Fibroblast of pulmonary artery (primary cell): ENCODE measurements around the gene TADA3.

Experiments used
- DNase-seq: peaks from one replicate; pipeline ENCODE4 v3.0.0-alpha.2; 2010; ENCODE audit warnings: low read depth
- H3K4me3 ChIP-seq: replicated peaks from 2 replicates; pipeline ENCODE4 v1.5.1; 2011; ENCODE audit warnings: low read depth, mild to moderate bottlenecking, control low read depth, low read length, moderate library complexity
- CTCF ChIP-seq: IDR thresholded peaks from 2 replicates; pipeline ENCODE4 v1.5.1; 2011; ENCODE audit warnings: mild to moderate bottlenecking, control low read depth, low read length, inconsistent platforms; ENCODE audit errors: missing control alignments

The TADA3 gene, protein sequence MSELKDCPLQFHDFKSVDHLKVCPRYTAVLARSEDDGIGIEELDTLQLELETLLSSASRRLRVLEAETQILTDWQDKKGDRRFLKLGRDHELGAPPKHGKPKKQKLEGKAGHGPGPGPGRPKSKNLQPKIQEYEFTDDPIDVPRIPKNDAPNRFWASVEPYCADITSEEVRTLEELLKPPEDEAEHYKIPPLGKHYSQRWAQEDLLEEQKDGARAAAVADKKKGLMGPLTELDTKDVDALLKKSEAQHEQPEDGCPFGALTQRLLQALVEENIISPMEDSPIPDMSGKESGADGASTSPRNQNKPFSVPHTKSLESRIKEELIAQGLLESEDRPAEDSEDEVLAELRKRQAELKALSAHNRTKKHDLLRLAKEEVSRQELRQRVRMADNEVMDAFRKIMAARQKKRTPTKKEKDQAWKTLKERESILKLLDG

GRCh38 chr3:9792405-9793160 lies at the start of gene TADA3, which contains the start of gene ARPC4:
TADA3 (minus strand) TSS chr3:9792473; CDS start chr3:9791466, 1,007 bp downstream.
ARPC4 (plus strand) TSS chr3:9793082; CDS start chr3:9793122, 40 bp downstream.
- H3K4me3 ChIP-seq = peak within 1 kb of the TSS; percentile 99
- DNase-seq = peak; percentile 97
- no peak for TF ChIP-seq CTCF

DNA sequence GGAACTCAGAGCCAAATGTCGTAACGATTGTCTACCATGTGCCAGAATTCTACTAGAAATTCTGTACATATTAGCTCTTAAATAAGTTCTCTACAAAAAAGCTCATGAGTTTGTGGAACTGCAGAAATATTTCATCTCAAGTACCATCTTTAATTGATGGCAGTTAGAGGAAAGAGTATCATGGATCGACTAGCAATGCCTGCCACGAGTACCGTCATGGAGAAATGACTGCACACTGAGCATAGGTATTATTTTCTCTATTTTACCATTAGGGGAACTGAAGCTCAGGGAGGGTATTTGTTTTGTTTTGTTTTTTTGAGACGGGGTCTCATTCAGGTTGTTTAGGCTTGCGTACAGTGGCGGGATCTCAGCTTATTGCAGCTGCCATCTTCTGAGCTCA lies 48.7 kb upstream of the TADA3 start:
- H3K4me3 ChIP-seq = no peak overlapping the region
- no peak for DNase-seq
- no peak for TF ChIP-seq CTCF

DNA sequence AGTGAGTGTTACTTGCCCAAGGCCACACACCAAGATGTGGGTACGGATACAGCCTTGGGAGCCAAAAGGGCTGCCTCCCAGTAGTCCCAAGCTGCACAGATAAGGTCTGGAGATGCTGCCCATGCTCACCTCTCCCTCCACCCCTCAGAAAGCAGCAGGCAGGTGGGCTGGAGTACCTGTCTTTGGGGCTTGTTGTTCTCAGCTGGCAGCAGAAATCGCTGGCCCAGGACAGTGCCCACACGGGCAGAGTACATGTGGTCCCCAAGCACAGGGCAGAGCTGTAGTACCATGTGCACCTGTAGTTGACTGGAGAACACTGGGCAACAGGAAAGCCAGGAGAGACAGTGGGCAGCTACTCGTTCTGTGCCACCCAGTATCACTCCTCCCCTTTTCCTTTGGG lies 46.6 kb upstream of the TADA3 start:
- TF ChIP-seq CTCF = no peak
- no peak overlapping the region for H3K4me3 ChIP-seq
- no peak for DNase-seq

DNA sequence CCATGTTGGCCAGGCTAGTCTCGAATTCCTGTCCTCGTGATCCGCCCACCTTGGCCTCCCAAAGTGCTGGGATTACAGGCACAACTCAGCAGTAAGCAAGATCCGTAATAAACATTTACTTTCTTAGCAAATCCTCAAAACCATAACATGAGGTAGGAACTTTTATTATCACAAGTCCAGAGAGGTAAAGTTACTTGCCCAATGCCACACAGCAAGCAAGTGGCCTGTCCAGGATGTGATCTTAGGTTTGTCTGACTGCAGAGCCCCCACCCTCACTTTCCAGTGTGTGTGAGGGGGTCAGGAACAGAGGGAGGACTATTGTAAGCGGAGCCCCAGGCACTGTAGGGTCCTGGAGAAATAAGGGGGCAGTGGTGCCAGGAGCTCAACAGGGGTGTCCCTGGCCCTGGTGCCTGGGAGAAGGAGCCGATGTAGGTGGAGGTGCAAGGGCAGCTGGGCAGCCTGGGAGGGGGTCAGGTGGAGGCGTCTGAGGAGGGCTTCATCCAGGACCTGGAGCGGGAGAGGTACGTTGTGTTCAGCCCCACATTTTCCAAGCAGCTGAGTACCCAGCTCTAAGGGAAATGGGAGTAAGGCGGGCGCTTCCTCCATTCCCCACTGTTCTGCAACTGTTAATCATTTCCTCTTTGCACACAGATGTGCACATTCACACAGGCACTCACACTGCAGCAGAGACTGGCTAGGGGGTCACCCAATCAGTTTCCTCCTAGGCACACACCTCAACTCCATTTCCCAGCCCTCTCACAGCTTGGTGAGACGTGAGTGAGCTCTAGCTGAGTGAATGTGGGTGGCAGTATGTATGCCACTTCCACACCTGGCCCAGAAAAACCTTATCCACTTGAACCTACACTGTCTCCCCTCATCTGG lies 45.7 kb upstream of the TADA3 start:
- no peak overlapping the region for H3K4me3 ChIP-seq
- TF ChIP-seq CTCF = no peak
- DNase-seq = peak; percentile 57

DNA sequence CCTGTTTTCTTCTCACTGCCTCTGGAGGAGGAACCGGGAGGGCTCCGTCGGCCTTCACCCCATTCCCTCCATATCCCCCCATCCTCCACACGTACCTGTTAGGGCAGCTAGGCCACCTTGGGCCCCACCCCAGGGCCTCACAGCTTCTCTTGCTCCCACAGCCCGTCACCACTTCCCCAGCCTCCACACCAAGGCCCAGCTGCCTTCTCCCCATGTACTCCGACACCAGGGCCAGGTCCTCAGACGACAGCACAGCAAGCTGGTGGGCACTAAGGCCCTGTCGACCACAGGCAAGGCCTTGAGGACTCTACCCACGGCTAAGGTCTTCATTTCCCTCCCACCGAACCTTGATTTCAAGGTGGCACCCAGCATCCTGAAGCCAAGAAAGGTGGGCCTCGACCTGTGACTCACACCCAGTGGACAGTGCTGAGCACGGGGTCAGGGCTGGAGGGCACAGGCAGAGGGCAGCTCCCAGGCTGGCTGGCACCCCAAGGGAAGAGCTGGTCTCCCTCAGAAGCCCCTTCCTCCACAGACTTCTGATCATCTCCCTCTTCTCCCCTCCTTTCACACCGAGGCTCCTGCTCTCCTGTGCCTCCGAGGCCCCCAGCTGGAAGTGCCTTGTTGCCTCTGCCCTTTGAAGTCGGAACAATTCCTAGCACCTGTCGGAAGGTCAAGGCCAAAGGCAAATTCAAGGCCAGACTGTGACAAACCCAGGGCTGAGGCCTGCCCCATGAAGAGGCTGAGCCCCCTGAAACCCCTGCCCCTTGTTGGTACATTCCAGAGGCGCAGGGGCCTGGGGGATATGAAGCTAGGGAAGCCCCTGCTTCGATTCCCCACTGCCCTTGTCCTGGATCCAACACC lies 42.5 kb upstream of the TADA3 start:
- TF ChIP-seq CTCF = no peak
- H3K4me3 ChIP-seq = no peak overlapping the region
- DNase-seq = no peak

DNA sequence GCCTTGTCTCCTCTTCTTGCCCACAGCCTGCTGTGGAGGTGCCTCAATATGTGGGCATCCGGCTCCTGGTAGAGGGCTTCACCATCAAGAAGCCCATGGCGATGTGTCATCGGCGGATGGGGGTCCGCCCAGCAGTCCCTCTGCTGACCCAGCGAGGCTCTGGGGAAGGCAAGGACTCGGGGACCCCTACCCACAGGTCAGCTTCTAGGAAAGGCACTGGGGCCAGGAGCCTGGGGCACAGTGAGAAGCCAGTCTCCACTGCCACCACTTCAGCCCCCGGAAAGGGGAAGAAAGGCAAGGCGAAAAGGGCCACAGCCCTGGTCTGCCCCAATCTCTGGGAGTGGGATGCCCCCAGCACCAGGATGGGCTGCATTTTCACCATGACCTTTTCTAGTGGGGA lies 40.8 kb upstream of the TADA3 start:
- H3K4me3 ChIP-seq = no peak overlapping the region
- TF ChIP-seq CTCF = no peak
- no peak for DNase-seq
